Nephron progenitor cell (in vitro differentiated cells): ENCODE results near the gene SERTAD3.
A peak's percentile ranks its signal among the peaks of the same experiment; 100 is the strongest.

Experiments
- DNase-seq: peaks from one replicate; pipeline ENCODE4 v3.0.0; 2021
- H3K27ac Mint-ChIP-seq: 2 replicates; pipeline ENCODE4 v1.8.0; 2021; ENCODE audit warnings: mild to moderate bottlenecking, moderate library complexity, mixed read lengths
- H3K27me3 Mint-ChIP-seq: 2 replicates; pipeline ENCODE4 v1.8.0; 2021; ENCODE audit warnings: mild to moderate bottlenecking, low read depth, mixed read lengths; ENCODE audit not compliant: poor library complexity
- H3K36me3 Mint-ChIP-seq: 2 replicates; pipeline ENCODE4 v1.8.0; 2021; ENCODE audit warnings: low read depth, mixed read lengths
- H3K4me1 Mint-ChIP-seq: 2 replicates; pipeline ENCODE4 v1.8.0; 2021; ENCODE audit warnings: mixed read lengths
- H3K4me3 Mint-ChIP-seq: 2 replicates; pipeline ENCODE4 v1.8.0; 2021; ENCODE audit warnings: mild to moderate bottlenecking, moderate library complexity, mixed read lengths
- H3K9me3 Mint-ChIP-seq: 2 replicates; pipeline ENCODE4 v1.8.0; 2021; ENCODE audit warnings: mild to moderate bottlenecking, moderate library complexity, mixed read lengths
- CTCF ChIP-seq: fragments of 200-600 bp; sonication (generic); IDR thresholded peaks from 2 replicates; pipeline ENCODE4 v1.5.0; 2021; ENCODE audit warnings: antibody characterized with exemption

SERTAD3 gene

GRCh38 chr19:40414542-40415535, 29.3 kb downstream of the SERTAD3 start:
- DNase-seq: no peak
- Mint-ChIP-seq H3K27me3 (peaks cover 8% of the 10 kb centered on the region), H3K4me3 (no peak overlapping the region), H3K4me1 (peaks cover 50% of the 10 kb centered on the region), H3K27ac (no peak overlapping the region), H3K36me3 (no peaks in the 10 kb centered on the region), H3K9me3 (no peaks in the 10 kb centered on the region)
- TF ChIP-seq CTCF: no peak

GRCh38 chr19:40413291-40413845, 30.8 kb downstream of the SERTAD3 start, which contains the start of gene PRX:
TSS of gene PRX (minus strand) at chr19:40413378. CDS start at chr19:40407932, 5,446 bp downstream.
- H3K27ac Mint-ChIP-seq: no peak within 1 kb of the TSS
- H3K4me1 Mint-ChIP-seq: peaks cover 44% of the 10 kb centered on the region
- H3K36me3 Mint-ChIP-seq: no peaks in the 10 kb centered on the region
- H3K27me3 Mint-ChIP-seq: peaks cover 8% of the 10 kb centered on the region
- H3K4me3 Mint-ChIP-seq: peak within 1 kb of the TSS; percentile 33
- DNase-seq: peak; percentile 60
- no peak for TF ChIP-seq CTCF
- no peaks in the 10 kb centered on the region for H3K9me3 Mint-ChIP-seq

- Mint-ChIP-seq H3K27ac (no peak overlapping the region), H3K4me1 (peaks cover 39% of the 10 kb centered on the region), H3K36me3 (no peaks in the 10 kb centered on the region), H3K27me3 (peaks cover 5% of the 10 kb centered on the region), H3K4me3 (peak overlapping the region; percentile 33), H3K9me3 (no peaks in the 10 kb centered on the region)
- no peak for DNase-seq
- TF ChIP-seq CTCF: no peak
Measured at GRCh38 chr19:40412866-40413265, 31.3 kb downstream of the SERTAD3 start.

GRCh38 chr19:40411958-40412499, 32.1 kb downstream of the SERTAD3 start:
- peaks cover 31% of the 10 kb centered on the region for H3K4me1 Mint-ChIP-seq
- TF ChIP-seq CTCF: no peak

GRCh38 chr19:40411125-40411842, 32.9 kb downstream of the SERTAD3 start:
- no peak for TF ChIP-seq CTCF
- H3K27ac Mint-ChIP-seq: peak overlapping the region; percentile 95
- no peaks in the 10 kb centered on the region for H3K36me3 Mint-ChIP-seq
- H3K4me1 Mint-ChIP-seq: peaks cover 26% of the 10 kb centered on the region
- DNase-seq: no peak
- peaks cover 8% of the 10 kb centered on the region for H3K27me3 Mint-ChIP-seq
- no peak overlapping the region for H3K4me3 Mint-ChIP-seq
- H3K9me3 Mint-ChIP-seq: no peaks in the 10 kb centered on the region

More at GRCh38 chr19:40411958-40412499, 32.1 kb downstream of the SERTAD3 start:
- H3K27me3 Mint-ChIP-seq: peaks cover 8% of the 10 kb centered on the region
- no peak overlapping the region for H3K4me3 Mint-ChIP-seq
- H3K9me3 Mint-ChIP-seq: no peaks in the 10 kb centered on the region
- no peak overlapping the region for H3K27ac Mint-ChIP-seq
- DNase-seq: no peak
- H3K36me3 Mint-ChIP-seq: no peaks in the 10 kb centered on the region
